ENCODE data around the gene GNAO1. TPM values are rescaled to one million over a fixed set of nuclear protein-coding genes. Genes with fewer than 3 reads are reported as not detected.

The GNAO1 gene
- total and polyA plus RNA-seq, 2 of the 13 experiments (the other 11 are each of a cell fraction or from before 2014, with no cell fraction given) = not detected

- in situ Hi-C loops (cut with HindIII; ENCODE audit: extremely low pct_ligation_motif_present, low pct_unique_long_range_greater_than_20kb) = no loop called here
- Histone ChIP-seq H4K20me1 (ENCODE audit: insufficient read depth, low read length) (no peaks in the 10 kb centered on the region), H3K27me3 (ENCODE audit: control insufficient read depth in 1 of 2, insufficient read depth in 2 of 2, low read length in 2 of 2) (peaks cover 0 to 5% of the 10 kb centered on the region in 2 experiments; a peak in 2 of 5 replicates), H2AFZ (ENCODE audit: low read length) (no peak overlapping the region), H3K36me3 (replicated peaks in 1 of 2; ENCODE audit: control insufficient read depth in 1 of 2, insufficient read depth in 2 of 2, low read length in 2 of 2) (no peaks in the 10 kb centered on the region), H3K9me3 (ENCODE audit: low read length) (no peaks in the 10 kb centered on the region), H3K4me1 (ENCODE audit: insufficient read depth, low read length) (no peaks in the 10 kb centered on the region), H3K4me2 (ENCODE audit: low read depth, low read length) (no peak overlapping the region), H3K9ac (ENCODE audit: insufficient read depth, low read depth, low read length) (no peak overlapping the region), H3K79me2 (ENCODE audit: insufficient read depth, low read length) (no peaks in the 10 kb centered on the region), H3K27ac (ENCODE audit: extremely low read length, insufficient read depth, low read length) (no peak overlapping the region), H3K4me3 (replicated peaks in 1 of 3; ENCODE audit: insufficient read depth in 1 of 3, low read depth in 2 of 3, low read length in 3 of 3) (no peak overlapping the region)
- POLR2A ChIA-PET = no interaction called here
- FAIRE-seq (no peak), DNase-seq (ENCODE audit: low spot score) (no peak), ATAC-seq (no peak)
- intact Hi-C loops (cut with micrococcal nuclease; ENCODE audit: unreplicated experiment) = loop anchor here (5.0 kb wide), 1 partner anchor 115 kb away; no protein-coding TSS in a partner anchor
- no TSS peak for BruUV-seq (replicated peaks)
- CTCF ChIA-PET (ENCODE audit: low intra/inter-chr PET ratio, low total read pairs) = interaction anchor here (1.1 kb wide), 1 partner anchor 160 kb away, joined by 3 read pairs; no protein-coding TSS in a partner anchor
- TF ChIP-seq NCOR1 (IDR thresholded peaks at IDR 0.05; ENCODE audit: borderline replicate concordance, low read length) (no peak), ZNF646 (CRISPR knock-in tag; IDR thresholded peaks at IDR 0.05) (no peak), NFKB2 (CRISPR knock-in tag; IDR thresholded peaks at IDR 0.05; ENCODE audit: borderline replicate concordance) (no peak), ZNF598 (CRISPR knock-in tag; IDR thresholded peaks at IDR 0.05; ENCODE audit: borderline replicate concordance) (no peak), CHCHD3 (CRISPR knock-in tag; IDR thresholded peaks at IDR 0.05) (no peak), ATF2 (CRISPR knock-in tag; IDR thresholded peaks at IDR 0.05) (no peak), ATAD3A (CRISPR knock-in tag; IDR thresholded peaks at IDR 0.05) (no peak), SATB2 (CRISPR knock-in tag; IDR thresholded peaks at IDR 0.05) (no peak)
- TF ChIP-seq, protein P1, sequence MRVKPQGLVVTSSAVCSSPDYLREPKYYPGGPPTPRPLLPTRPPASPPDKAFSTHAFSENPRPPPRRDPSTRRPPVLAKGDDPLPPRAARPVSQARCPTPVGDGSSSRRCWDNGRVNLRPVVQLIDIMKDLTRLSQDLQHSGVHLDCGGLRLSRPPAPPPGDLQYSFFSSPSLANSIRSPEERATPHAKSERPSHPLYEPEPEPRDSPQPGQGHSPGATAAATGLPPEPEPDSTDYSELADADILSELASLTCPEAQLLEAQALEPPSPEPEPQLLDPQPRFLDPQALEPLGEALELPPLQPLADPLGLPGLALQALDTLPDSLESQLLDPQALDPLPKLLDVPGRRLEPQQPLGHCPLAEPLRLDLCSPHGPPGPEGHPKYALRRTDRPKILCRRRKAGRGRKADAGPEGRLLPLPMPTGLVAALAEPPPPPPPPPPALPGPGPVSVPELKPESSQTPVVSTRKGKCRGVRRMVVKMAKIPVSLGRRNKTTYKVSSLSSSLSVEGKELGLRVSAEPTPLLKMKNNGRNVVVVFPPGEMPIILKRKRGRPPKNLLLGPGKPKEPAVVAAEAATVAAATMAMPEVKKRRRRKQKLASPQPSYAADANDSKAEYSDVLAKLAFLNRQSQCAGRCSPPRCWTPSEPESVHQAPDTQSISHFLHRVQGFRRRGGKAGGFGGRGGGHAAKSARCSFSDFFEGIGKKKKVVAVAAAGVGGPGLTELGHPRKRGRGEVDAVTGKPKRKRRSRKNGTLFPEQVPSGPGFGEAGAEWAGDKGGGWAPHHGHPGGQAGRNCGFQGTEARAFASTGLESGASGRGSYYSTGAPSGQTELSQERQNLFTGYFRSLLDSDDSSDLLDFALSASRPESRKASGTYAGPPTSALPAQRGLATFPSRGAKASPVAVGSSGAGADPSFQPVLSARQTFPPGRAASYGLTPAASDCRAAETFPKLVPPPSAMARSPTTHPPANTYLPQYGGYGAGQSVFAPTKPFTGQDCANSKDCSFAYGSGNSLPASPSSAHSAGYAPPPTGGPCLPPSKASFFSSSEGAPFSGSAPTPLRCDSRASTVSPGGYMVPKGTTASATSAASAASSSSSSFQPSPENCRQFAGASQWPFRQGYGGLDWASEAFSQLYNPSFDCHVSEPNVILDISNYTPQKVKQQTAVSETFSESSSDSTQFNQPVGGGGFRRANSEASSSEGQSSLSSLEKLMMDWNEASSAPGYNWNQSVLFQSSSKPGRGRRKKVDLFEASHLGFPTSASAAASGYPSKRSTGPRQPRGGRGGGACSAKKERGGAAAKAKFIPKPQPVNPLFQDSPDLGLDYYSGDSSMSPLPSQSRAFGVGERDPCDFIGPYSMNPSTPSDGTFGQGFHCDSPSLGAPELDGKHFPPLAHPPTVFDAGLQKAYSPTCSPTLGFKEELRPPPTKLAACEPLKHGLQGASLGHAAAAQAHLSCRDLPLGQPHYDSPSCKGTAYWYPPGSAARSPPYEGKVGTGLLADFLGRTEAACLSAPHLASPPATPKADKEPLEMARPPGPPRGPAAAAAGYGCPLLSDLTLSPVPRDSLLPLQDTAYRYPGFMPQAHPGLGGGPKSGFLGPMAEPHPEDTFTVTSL (CRISPR knock-in tag; IDR thresholded peaks at IDR 0.05; ENCODE audit: borderline replicate concordance) = no peak
These were observed 10.7 kb downstream of the GNAO1 start for GRCh38 chr16:56202036-56202435.

Measured in HepG2 (cell line).